GM21786 (cell line): Measurements from ENCODE around the gene TLCD4.
A peak's percentile ranks its signal among the peaks of the same experiment; 100 is the strongest.
"Not testable (repeated sequence)": the region's sequence is repeated elsewhere in the genome, so short reads cannot be mapped to it uniquely, and the experiment has no call there.

Experiments
- ATAC-seq: cut with Tn5 transposase; IDR thresholded peaks from one replicate; pipeline ENCODE4 v1.9.1; 2021; ENCODE audit not compliant: unreplicated experiment

Gene TLCD4

GRCh38 chr1:95117207-95118066, at the start of gene TLCD4:
TSS of gene TLCD4 (plus strand) at chr1:95117355. CDS start at chr1:95143902, 26,547 bp downstream.
- ATAC-seq: peak; percentile 46

- ATAC-seq: no peak
These were observed 49.6 kb upstream of the TLCD4 start for GRCh38 chr1:95067568-95067967.

- no peak for ATAC-seq
These were observed 48.0 kb upstream of the TLCD4 start for GRCh38 chr1:95068956-95069709.

- no peak for ATAC-seq
These were observed 47.5 kb upstream of the TLCD4 start for GRCh38 chr1:95069710-95070093.

- no peak for ATAC-seq
These were observed 45.6 kb upstream of the TLCD4 start for GRCh38 chr1:95071539-95071938.

GRCh38 chr1:95072117-95072516, 45.0 kb upstream of the TLCD4 start:
- no peak for ATAC-seq

- peak; percentile 98 for ATAC-seq
These were observed 44.4 kb upstream of the TLCD4 start, which contains the start of gene ALG14 for GRCh38 chr1:95072532-95073419. TSS of gene ALG14 (minus strand) at chr1:95072951. CDS start at chr1:95072898, 53 bp downstream.

GRCh38 chr1:95073446-95073845, 43.7 kb upstream of the TLCD4 start:
- no peak for ATAC-seq

- no peak for ATAC-seq
These were observed 41.1 kb upstream of the TLCD4 start for GRCh38 chr1:95076034-95076433.

GRCh38 chr1:95080446-95080845, 36.7 kb upstream of the TLCD4 start:
- ATAC-seq: no peak

GRCh38 chr1:95080879-95081278, 36.3 kb upstream of the TLCD4 start:
- no peak for ATAC-seq

GRCh38 chr1:95084317-95085176, 32.6 kb upstream of the TLCD4 start:
- peak; percentile 73 for ATAC-seq

- ATAC-seq: no peak
These were observed 31.8 kb upstream of the TLCD4 start for GRCh38 chr1:95085376-95085775.

- peak; percentile 70 for ATAC-seq
These were observed 30.1 kb upstream of the TLCD4 start for GRCh38 chr1:95086949-95087533.

- no peak for ATAC-seq
These were observed 28.9 kb upstream of the TLCD4 start for GRCh38 chr1:95088303-95088702.

GRCh38 chr1:95089650-95090287, 27.4 kb upstream of the TLCD4 start:
- ATAC-seq: no peak

- ATAC-seq: not testable (repeated sequence)
These were observed 25.9 kb upstream of the TLCD4 start for GRCh38 chr1:95091290-95091689.

- ATAC-seq: not testable (repeated sequence)
These were observed 24.3 kb upstream of the TLCD4 start for GRCh38 chr1:95092891-95093290.

- no peak for ATAC-seq
These were observed 23.9 kb upstream of the TLCD4 start for GRCh38 chr1:95093296-95093695.
